HepG2 (cell line): Measurements from ENCODE around the gene PRKAG3.

ENCODE experiments used
- ATRX ChIP-seq: sonication (generic); formaldehyde crosslinking; IDR thresholded peaks from 2 replicates; pipeline ENCODE4 v1.4.0; 2020; ENCODE audit warnings: missing genetic modification reagents, borderline replicate concordance
- CREB1 ChIP-seq, 2 experiments: fragments of 450-650 bp in 1 of 2; IDR thresholded peaks; 2 replicates each; pipeline ENCODE4 v1.6.1; 2016 to 2017; ENCODE audit warnings: control low read depth in 1 of 2, mild to moderate bottlenecking in 1 of 2, missing compliant biosample characterization in 1 of 2, missing genetic modification characterization in 1 of 2
- NCOA2 ChIP-seq: sonication (generic); formaldehyde crosslinking; IDR thresholded peaks from 2 replicates; pipeline ENCODE4 v1.8.0; 2022; ENCODE audit warnings: inconsistent platforms
- POLR2AphosphoS5 ChIP-seq: IDR thresholded peaks from 2 replicates; pipeline ENCODE4 v1.6.1; 2012; ENCODE audit warnings: low read depth, low read length
- SIX1 ChIP-seq: sonication (generic); formaldehyde crosslinking; IDR thresholded peaks from 2 replicates; pipeline ENCODE4 v1.4.0; 2020; ENCODE audit warnings: missing genetic modification reagents, borderline replicate concordance
- ZNF432 ChIP-seq: sonication (generic); formaldehyde crosslinking; IDR thresholded peaks from 2 replicates; pipeline ENCODE4 v1.5.0; 2020; ENCODE audit warnings: missing genetic modification reagents, mild to moderate bottlenecking, borderline replicate concordance
- ZSCAN21 ChIP-seq: sonication (generic); formaldehyde crosslinking; IDR thresholded peaks from 2 replicates; pipeline ENCODE4 v1.8.0; 2022; ENCODE audit warnings: mild to moderate bottlenecking, missing genetic modification reagents, moderate library complexity, borderline replicate concordance
- ZSCAN29 ChIP-seq: sonication (generic); formaldehyde crosslinking; conservative IDR thresholded peaks from 2 replicates; pipeline ENCODE4 v1.4.0; 2020; ENCODE audit warnings: mild to moderate bottlenecking, missing genetic modification reagents
- TF ChIP-seq, protein P1 (sequence below): sonication (generic); formaldehyde crosslinking; IDR thresholded peaks from 2 replicates; pipeline ENCODE4 v1.5.0; 2020; ENCODE audit warnings: missing genetic modification reagents, mild to moderate bottlenecking, borderline replicate concordance
- TF ChIP-seq, protein P2 (sequence below): sonication (generic); formaldehyde crosslinking; IDR thresholded peaks from 2 replicates; pipeline ENCODE4 v1.4.0; 2020; ENCODE audit warnings: missing genetic modification reagents
- TF ChIP-seq, protein P3 (sequence below): sonication (generic); formaldehyde crosslinking; IDR thresholded peaks from 2 replicates; pipeline ENCODE4 v1.5.0; 2020; ENCODE audit warnings: mild to moderate bottlenecking, missing genetic modification reagents
- TF ChIP-seq, protein P4 (sequence below), 2 experiments: fragments of 450-650 bp in 1 of 2; sonication (generic) in 1 of 2; formaldehyde crosslinking in 1 of 2; IDR thresholded peaks; 2 replicates each; pipeline versions ENCODE4 v1.6.1 to v1.8.0; 2016 to 2022; ENCODE audit warnings: antibody characterized with exemption in 1 of 2, mild to moderate bottlenecking in 1 of 2, missing genetic modification reagents in 1 of 2
- TF ChIP-seq, protein P5 (sequence below): IDR thresholded peaks from 2 replicates; pipeline ENCODE4 v1.6.1; 2012; ENCODE audit warnings: low read length, improper control_type of control experiment

DNA sequence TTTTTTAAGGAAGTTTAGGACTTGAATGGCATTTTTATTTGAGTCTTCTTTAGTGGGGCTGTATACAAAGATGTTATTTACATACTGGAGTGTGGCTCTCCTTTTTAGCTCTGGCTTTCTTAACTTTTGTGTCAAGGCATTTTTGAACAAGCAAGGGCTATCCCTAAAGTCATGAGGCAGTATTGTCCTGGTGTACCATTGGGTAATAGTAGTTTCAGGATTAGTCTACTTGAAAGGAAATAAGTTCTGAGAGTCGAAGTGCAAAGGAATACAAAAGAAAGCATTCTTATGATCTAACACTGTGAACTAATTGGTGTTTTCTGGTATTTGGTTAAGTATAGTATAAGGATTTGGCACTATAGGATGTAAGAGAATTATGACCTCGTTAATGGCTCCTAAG, 51.6 kb downstream of the PRKAG3 start:
- TF ChIP-seq ATRX (CRISPR knock-in tag) = no peak
- TF ChIP-seq, protein P1, sequence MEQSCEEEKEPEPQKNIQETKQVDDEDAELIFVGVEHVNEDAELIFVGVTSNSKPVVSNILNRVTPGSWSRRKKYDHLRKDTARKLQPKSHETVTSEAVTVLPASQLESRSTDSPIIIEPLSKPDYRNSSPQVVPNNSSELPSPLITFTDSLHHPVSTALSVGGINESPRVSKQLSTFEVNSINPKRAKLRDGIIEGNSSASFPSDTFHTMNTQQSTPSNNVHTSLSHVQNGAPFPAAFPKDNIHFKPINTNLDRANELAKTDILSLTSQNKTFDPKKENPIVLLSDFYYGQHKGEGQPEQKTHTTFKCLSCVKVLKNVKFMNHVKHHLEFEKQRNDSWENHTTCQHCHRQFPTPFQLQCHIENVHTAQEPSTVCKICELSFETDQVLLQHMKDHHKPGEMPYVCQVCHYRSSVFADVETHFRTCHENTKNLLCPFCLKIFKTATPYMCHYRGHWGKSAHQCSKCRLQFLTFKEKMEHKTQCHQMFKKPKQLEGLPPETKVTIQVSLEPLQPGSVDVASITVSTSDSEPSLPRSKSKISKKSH (CRISPR knock-in tag) = no peak
- TF ChIP-seq NCOA2 (CRISPR knock-in tag) = no peak
- no peak for TF ChIP-seq POLR2AphosphoS5
- TF ChIP-seq, protein P2, sequence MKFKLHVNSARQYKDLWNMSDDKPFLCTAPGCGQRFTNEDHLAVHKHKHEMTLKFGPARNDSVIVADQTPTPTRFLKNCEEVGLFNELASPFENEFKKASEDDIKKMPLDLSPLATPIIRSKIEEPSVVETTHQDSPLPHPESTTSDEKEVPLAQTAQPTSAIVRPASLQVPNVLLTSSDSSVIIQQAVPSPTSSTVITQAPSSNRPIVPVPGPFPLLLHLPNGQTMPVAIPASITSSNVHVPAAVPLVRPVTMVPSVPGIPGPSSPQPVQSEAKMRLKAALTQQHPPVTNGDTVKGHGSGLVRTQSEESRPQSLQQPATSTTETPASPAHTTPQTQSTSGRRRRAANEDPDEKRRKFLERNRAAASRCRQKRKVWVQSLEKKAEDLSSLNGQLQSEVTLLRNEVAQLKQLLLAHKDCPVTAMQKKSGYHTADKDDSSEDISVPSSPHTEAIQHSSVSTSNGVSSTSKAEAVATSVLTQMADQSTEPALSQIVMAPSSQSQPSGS (CRISPR knock-in tag) = no peak
- TF ChIP-seq ZSCAN29 (CRISPR knock-in tag) = no peak
- no peak for TF ChIP-seq ZNF432 (CRISPR knock-in tag)
- TF ChIP-seq, protein P3, sequence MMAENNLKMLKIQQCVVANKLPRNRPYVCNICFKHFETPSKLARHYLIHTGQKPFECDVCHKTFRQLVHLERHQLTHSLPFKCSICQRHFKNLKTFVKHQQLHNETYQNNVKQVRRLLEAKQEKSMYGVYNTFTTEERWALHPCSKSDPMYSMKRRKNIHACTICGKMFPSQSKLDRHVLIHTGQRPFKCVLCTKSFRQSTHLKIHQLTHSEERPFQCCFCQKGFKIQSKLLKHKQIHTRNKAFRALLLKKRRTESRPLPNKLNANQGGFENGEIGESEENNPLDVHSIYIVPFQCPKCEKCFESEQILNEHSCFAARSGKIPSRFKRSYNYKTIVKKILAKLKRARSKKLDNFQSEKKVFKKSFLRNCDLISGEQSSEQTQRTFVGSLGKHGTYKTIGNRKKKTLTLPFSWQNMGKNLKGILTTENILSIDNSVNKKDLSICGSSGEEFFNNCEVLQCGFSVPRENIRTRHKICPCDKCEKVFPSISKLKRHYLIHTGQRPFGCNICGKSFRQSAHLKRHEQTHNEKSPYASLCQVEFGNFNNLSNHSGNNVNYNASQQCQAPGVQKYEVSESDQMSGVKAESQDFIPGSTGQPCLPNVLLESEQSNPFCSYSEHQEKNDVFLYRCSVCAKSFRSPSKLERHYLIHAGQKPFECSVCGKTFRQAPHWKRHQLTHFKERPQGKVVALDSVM (CRISPR knock-in tag) = no peak
- TF ChIP-seq, protein P4, sequence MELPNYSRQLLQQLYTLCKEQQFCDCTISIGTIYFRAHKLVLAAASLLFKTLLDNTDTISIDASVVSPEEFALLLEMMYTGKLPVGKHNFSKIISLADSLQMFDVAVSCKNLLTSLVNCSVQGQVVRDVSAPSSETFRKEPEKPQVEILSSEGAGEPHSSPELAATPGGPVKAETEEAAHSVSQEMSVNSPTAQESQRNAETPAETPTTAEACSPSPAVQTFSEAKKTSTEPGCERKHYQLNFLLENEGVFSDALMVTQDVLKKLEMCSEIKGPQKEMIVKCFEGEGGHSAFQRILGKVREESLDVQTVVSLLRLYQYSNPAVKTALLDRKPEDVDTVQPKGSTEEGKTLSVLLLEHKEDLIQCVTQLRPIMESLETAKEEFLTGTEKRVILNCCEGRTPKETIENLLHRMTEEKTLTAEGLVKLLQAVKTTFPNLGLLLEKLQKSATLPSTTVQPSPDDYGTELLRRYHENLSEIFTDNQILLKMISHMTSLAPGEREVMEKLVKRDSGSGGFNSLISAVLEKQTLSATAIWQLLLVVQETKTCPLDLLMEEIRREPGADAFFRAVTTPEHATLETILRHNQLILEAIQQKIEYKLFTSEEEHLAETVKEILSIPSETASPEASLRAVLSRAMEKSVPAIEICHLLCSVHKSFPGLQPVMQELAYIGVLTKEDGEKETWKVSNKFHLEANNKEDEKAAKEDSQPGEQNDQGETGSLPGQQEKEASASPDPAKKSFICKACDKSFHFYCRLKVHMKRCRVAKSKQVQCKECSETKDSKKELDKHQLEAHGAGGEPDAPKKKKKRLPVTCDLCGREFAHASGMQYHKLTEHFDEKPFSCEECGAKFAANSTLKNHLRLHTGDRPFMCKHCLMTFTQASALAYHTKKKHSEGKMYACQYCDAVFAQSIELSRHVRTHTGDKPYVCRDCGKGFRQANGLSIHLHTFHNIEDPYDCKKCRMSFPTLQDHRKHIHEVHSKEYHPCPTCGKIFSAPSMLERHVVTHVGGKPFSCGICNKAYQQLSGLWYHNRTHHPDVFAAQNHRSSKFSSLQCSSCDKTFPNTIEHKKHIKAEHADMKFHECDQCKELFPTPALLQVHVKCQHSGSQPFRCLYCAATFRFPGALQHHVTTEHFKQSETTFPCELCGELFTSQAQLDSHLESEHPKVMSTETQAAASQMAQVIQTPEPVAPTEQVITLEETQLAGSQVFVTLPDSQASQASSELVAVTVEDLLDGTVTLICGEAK (IDR thresholded peaks at IDR 0.05) = no peak
- TF ChIP-seq, protein P4 (CRISPR knock-in tag; IDR thresholded peaks at IDR 0.05) = no peak
- TF ChIP-seq, protein P5, sequence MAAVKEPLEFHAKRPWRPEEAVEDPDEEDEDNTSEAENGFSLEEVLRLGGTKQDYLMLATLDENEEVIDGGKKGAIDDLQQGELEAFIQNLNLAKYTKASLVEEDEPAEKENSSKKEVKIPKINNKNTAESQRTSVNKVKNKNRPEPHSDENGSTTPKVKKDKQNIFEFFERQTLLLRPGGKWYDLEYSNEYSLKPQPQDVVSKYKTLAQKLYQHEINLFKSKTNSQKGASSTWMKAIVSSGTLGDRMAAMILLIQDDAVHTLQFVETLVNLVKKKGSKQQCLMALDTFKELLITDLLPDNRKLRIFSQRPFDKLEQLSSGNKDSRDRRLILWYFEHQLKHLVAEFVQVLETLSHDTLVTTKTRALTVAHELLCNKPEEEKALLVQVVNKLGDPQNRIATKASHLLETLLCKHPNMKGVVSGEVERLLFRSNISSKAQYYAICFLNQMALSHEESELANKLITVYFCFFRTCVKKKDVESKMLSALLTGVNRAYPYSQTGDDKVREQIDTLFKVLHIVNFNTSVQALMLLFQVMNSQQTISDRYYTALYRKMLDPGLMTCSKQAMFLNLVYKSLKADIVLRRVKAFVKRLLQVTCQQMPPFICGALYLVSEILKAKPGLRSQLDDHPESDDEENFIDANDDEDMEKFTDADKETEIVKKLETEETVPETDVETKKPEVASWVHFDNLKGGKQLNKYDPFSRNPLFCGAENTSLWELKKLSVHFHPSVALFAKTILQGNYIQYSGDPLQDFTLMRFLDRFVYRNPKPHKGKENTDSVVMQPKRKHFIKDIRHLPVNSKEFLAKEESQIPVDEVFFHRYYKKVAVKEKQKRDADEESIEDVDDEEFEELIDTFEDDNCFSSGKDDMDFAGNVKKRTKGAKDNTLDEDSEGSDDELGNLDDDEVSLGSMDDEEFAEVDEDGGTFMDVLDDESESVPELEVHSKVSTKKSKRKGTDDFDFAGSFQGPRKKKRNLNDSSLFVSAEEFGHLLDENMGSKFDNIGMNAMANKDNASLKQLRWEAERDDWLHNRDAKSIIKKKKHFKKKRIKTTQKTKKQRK = no peak
- TF ChIP-seq CREB1 (IDR thresholded peaks at IDR 0.05) = no peak
- no peak for TF ChIP-seq CREB1 (CRISPR knock-in tag; IDR thresholded peaks at IDR 0.05)
- no peak for TF ChIP-seq ZSCAN21 (CRISPR knock-in tag)
- TF ChIP-seq SIX1 (CRISPR knock-in tag) = no peak
